DND-41 (cell line): ENCODE results near the gene TMOD4.

Experiments
- EZH2 ChIP-seq: IDR thresholded peaks from 3 replicates; pipeline ENCODE4 v1.6.1; 2012; ENCODE audit warnings: borderline replicate concordance, low read depth, mild to moderate bottlenecking, moderate library complexity, low read length, inconsistent platforms; ENCODE audit not compliant: severe bottlenecking
- TF ChIP-seq, protein P1 (sequence below): IDR thresholded peaks from 2 replicates; pipeline ENCODE4 v1.5.1; 2012; ENCODE audit warnings: borderline replicate concordance, low read length, moderate library complexity, mild to moderate bottlenecking; ENCODE audit not compliant: poor library complexity, severe bottlenecking; ENCODE audit errors: extremely low read depth

DNA sequence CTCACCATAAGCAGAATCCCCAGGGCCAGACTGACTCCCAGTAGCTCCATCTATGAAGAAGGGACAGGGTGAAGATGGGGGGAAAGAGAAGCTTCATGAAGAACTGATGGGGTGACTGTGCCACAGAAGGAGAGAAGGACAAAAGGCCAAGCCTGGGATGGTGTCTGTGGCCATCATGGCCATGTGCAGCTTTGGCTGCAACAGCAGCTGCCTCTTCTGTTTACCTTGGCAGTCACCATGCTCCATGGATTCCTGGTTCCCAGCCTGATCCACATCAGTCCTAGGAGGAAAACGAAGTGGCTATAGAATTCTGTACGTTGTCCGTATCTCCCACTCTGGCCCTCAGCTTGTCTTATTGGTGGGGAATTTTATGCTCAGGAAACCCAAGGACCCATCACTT lies 41.4 kb downstream of the TMOD4 start:
- TF ChIP-seq, protein P1, sequence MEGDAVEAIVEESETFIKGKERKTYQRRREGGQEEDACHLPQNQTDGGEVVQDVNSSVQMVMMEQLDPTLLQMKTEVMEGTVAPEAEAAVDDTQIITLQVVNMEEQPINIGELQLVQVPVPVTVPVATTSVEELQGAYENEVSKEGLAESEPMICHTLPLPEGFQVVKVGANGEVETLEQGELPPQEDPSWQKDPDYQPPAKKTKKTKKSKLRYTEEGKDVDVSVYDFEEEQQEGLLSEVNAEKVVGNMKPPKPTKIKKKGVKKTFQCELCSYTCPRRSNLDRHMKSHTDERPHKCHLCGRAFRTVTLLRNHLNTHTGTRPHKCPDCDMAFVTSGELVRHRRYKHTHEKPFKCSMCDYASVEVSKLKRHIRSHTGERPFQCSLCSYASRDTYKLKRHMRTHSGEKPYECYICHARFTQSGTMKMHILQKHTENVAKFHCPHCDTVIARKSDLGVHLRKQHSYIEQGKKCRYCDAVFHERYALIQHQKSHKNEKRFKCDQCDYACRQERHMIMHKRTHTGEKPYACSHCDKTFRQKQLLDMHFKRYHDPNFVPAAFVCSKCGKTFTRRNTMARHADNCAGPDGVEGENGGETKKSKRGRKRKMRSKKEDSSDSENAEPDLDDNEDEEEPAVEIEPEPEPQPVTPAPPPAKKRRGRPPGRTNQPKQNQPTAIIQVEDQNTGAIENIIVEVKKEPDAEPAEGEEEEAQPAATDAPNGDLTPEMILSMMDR, result no peak
- no peak for TF ChIP-seq EZH2
